Skeletal muscle satellite cell (primary cell): Measurements from ENCODE around the gene HOXB13.
"Not testable (repeated sequence)": the region's sequence is repeated elsewhere in the genome, so short reads cannot be mapped to it uniquely, and the experiment has no call there.

ENCODE experiments used
- H3K27me3 ChIP-seq: 2 replicates; pipeline ENCODE4 v1.7.0; 2013; ENCODE audit warnings: low read length; ENCODE audit not compliant: control insufficient read depth, insufficient read depth
- H3K36me3 ChIP-seq: 2 replicates; pipeline ENCODE4 v1.7.0; 2013; ENCODE audit warnings: mild to moderate bottlenecking, control low read depth, low read length; ENCODE audit not compliant: insufficient read depth
- H3K4me1 ChIP-seq: 2 replicates; pipeline ENCODE4 v1.7.0; 2013; ENCODE audit warnings: low read length; ENCODE audit not compliant: control insufficient read depth, insufficient read depth
- H3K4me2 ChIP-seq: 2 replicates; pipeline ENCODE4 v1.7.0; 2013; ENCODE audit warnings: mild to moderate bottlenecking, low read length
- H3K4me3 ChIP-seq: 2 replicates; pipeline ENCODE4 v1.7.0; 2013; ENCODE audit warnings: low read length
- H3K9ac ChIP-seq: 2 replicates; pipeline ENCODE4 v1.7.0; 2013; ENCODE audit warnings: mild to moderate bottlenecking, low read depth, low read length, moderate library complexity
- H3K9me3 ChIP-seq: replicated peaks from 2 replicates; pipeline ENCODE4 v1.7.0; 2013; ENCODE audit warnings: mild to moderate bottlenecking, control low read depth, low read length

The HOXB13 gene

DNA sequence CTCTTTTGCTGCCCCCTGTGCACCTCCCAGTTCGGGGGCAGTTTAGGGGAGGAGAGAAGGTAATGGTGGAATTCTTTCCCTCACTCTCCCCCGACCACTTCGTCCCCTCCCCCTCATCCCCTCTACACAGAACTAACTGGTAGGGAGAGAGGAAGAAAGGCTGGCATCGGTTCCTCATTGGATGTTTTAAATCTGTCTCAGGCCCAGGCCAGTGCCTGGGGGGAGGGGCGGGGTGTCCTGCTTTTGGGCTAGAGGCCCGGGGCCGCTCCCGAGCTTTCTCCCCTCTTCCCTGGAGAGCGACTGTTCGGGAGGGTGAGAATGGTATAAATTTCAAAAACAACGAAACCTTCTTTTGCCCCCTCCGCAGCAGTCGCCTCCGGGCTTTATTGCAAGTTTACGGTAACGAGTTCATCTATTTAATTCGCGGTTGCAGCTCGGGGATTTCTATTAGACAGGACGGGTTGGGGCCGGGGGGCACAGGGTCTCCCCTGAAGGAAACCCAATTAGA is 5.6 kb downstream of the HOXB13 start, which contains the start of gene PRAC2:
Gene PRAC2 (plus strand): TSS at position 271 of the 508 bp plus-strand sequence. CDS start 1,226 bp downstream, outside the sequence.
- no peak within 1 kb of the TSS for H3K4me2 ChIP-seq
- no peak within 1 kb of the TSS for H3K9ac ChIP-seq
- no peak within 1 kb of the TSS for H3K4me3 ChIP-seq
- H3K9me3 ChIP-seq = no peaks in the 10 kb centered on the region
- peaks cover 97% of the 10 kb centered on the region for H3K27me3 ChIP-seq
- no peaks in the 10 kb centered on the region for H3K4me1 ChIP-seq
- no peaks in the 10 kb centered on the region for H3K36me3 ChIP-seq

- Histone ChIP-seq H3K36me3 (no peaks in the 10 kb centered on the region), H3K9me3 (no peaks in the 10 kb centered on the region)
Observed at GRCh38 chr17:48722201-48722907, 6.2 kb downstream of the HOXB13 start, which contains the start of gene PRAC1. TSS of gene PRAC1 (minus strand) at chr17:48722518. CDS start at chr17:48722392, 126 bp downstream.

DNA sequence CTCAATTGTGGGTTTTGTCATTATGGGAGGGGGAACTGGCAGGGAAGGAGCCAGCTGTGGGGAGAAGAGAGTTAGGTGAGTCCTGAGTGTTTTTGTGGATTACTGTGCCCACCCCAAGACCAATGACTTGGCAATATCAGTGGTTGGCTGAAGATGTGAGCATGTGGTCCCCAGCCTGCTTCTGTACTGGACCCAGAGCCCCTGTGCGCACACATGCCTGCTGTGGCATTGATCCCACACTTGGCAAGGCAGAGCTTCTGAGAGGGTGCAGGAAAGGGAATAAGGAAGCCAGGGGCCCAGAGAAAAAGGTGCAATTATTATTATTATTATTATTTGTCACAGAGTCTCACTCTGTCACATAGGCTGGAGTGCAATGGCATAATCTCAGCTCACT is 7.5 kb downstream of the HOXB13 start:
- Histone ChIP-seq H3K4me3 (no peak overlapping the region), H3K36me3 (no peaks in the 10 kb centered on the region), H3K9ac (no peak overlapping the region), H3K27me3 (peaks cover 97% of the 10 kb centered on the region), H3K9me3 (no peaks in the 10 kb centered on the region), H3K4me2 (no peak overlapping the region), H3K4me1 (no peaks in the 10 kb centered on the region)

More at GRCh38 chr17:48722201-48722907, 6.2 kb downstream of the HOXB13 start, which contains the start of gene PRAC1:
- Histone ChIP-seq H3K9ac (no peak within 1 kb of the TSS), H3K4me2 (no peak within 1 kb of the TSS), H3K27me3 (peaks cover 97% of the 10 kb centered on the region), H3K4me3 (no peak within 1 kb of the TSS), H3K4me1 (no peaks in the 10 kb centered on the region)

GRCh38 chr17:48720266-48721008 is 8.1 kb downstream of the HOXB13 start:
- H3K4me3 ChIP-seq = no peak overlapping the region
- H3K4me1 ChIP-seq = no peaks in the 10 kb centered on the region
- no peaks in the 10 kb centered on the region for H3K36me3 ChIP-seq
- no peak overlapping the region for H3K9ac ChIP-seq
- no peaks in the 10 kb centered on the region for H3K9me3 ChIP-seq
- no peak overlapping the region for H3K4me2 ChIP-seq
- H3K27me3 ChIP-seq = peaks cover 96% of the 10 kb centered on the region

- Histone ChIP-seq H3K36me3 (no peaks in the 10 kb centered on the region), H3K4me2 (no peak overlapping the region), H3K9ac (no peak overlapping the region), H3K9me3 (no peaks in the 10 kb centered on the region), H3K4me3 (no peak overlapping the region), H3K4me1 (no peaks in the 10 kb centered on the region), H3K27me3 (peaks cover 92% of the 10 kb centered on the region)
Observed at GRCh38 chr17:48719642-48720265, 8.8 kb downstream of the HOXB13 start.

GRCh38 chr17:48718761-48719641 is 9.5 kb downstream of the HOXB13 start:
- Histone ChIP-seq H3K9me3 (no peaks in the 10 kb centered on the region), H3K27me3 (peaks cover 85% of the 10 kb centered on the region), H3K4me1 (no peaks in the 10 kb centered on the region), H3K9ac (no peak overlapping the region), H3K4me3 (no peak overlapping the region), H3K36me3 (no peaks in the 10 kb centered on the region), H3K4me2 (peak overlapping the region; percentile 6)

- Histone ChIP-seq H3K9ac (no peak overlapping the region), H3K4me2 (no peak overlapping the region), H3K9me3 (no peaks in the 10 kb centered on the region), H3K36me3 (no peaks in the 10 kb centered on the region), H3K27me3 (peaks cover 84% of the 10 kb centered on the region), H3K4me3 (no peak overlapping the region), H3K4me1 (no peaks in the 10 kb centered on the region)
Observed at GRCh38 chr17:48718227-48718760, 10.3 kb downstream of the HOXB13 start.

DNA sequence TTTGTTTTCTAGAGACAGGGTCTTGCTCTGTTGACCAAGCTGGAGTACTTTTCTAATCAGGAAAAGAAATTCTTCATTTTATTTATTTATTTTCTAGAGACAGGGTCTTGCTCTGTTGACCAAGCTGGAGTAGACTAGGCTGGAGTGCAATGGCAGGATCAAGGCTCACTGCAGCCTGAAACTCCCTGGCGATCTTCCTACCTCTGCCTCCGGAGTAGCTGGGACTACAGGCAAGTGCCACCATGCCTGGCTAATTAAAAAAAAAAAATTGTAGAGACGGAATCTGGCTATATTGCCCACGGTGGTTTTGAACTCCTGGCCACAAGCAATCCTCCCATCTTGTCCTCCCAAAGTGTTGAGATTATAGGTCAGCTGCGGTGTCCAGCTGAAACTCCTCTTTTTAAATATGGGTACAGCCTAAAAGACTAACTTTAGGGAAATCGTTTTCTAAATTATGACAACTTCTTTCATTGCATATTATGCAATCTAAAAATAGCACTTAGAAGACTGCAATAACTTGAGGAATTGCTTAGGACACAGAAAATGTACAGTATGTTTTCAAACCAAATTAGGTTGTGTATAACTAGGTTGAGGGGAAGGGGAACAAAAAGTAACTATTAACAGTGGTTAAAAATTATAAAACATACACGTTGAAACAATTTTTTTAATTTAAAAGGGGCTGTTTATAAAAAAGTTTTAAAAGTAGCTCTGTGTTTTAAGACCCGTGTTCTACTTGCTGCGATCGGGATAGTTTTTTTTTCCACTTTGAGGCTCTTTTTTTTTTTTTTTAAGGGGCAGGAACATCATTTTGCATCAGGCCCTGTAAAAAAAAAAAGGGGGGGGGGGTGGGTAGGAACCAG is 11.0 kb downstream of the HOXB13 start:
- Histone ChIP-seq H3K9me3 (no peaks in the 10 kb centered on the region), H3K27me3 (peaks cover 81% of the 10 kb centered on the region), H3K4me3 (no peak overlapping the region)

GRCh38 chr17:48716549-48716948 is 12.0 kb downstream of the HOXB13 start:
- not testable (repeated sequence) for H3K4me3 ChIP-seq, H3K4me1 ChIP-seq, H3K36me3 ChIP-seq, H3K4me2 ChIP-seq, H3K9ac ChIP-seq, H3K9me3 ChIP-seq
- peaks cover 78% of the 10 kb centered on the region for H3K27me3 ChIP-seq

More for the DNA sequence above, 11.0 kb downstream of the HOXB13 start:
- Histone ChIP-seq H3K4me1 (no peaks in the 10 kb centered on the region), H3K9ac (no peak overlapping the region), H3K36me3 (no peaks in the 10 kb centered on the region), H3K4me2 (no peak overlapping the region)
